Stimulated activated CD4-positive, alpha-beta T cell treated with anti-CD3 and anti-CD28 coated beads, Interleukin-4, amount 100 ng/mL, for 1 hour (primary cell): ENCODE results near the gene C22orf31.
"Not testable (repeated sequence)": the region's sequence is repeated elsewhere in the genome, so short reads cannot be mapped to it uniquely, and the experiment has no call there.

Experiments
- DNase-seq: peaks from one replicate; pipeline ENCODE4 v3.0.0-alpha.2; 2020

Gene C22orf31

GRCh38 chr22:29061773-29062172, at the start of gene C22orf31:
C22orf31 (minus strand) TSS chr22:29061831; CDS start chr22:29061792, 39 bp downstream.
- no peak for DNase-seq

- no peak for DNase-seq
Measured at GRCh38 chr22:29110946-29111345, 49.3 kb upstream of the C22orf31 start.

GRCh38 chr22:29109822-29110221, 48.2 kb upstream of the C22orf31 start:
- DNase-seq, result no peak

GRCh38 chr22:29108137-29108536, 46.5 kb upstream of the C22orf31 start:
- DNase-seq, result no peak

GRCh38 chr22:29106839-29107238, 45.2 kb upstream of the C22orf31 start:
- DNase-seq, result no peak

- no peak for DNase-seq
Measured at GRCh38 chr22:29105468-29105867, 43.8 kb upstream of the C22orf31 start.

GRCh38 chr22:29103121-29103520, 41.5 kb upstream of the C22orf31 start:
- DNase-seq, result no peak

- DNase-seq, result no peak
Measured at GRCh38 chr22:29102300-29102699, 40.7 kb upstream of the C22orf31 start.

GRCh38 chr22:29098296-29098695, 36.7 kb upstream of the C22orf31 start:
- DNase-seq, result no peak

GRCh38 chr22:29096736-29097669, 35.4 kb upstream of the C22orf31 start:
- DNase-seq, result no peak

- no peak for DNase-seq
Measured at GRCh38 chr22:29095459-29095858, 33.8 kb upstream of the C22orf31 start.

- DNase-seq, result no peak
Measured at GRCh38 chr22:29093501-29094300, 32.1 kb upstream of the C22orf31 start.

GRCh38 chr22:29093030-29093429, 31.4 kb upstream of the C22orf31 start:
- DNase-seq, result no peak

GRCh38 chr22:29092243-29092642, 30.6 kb upstream of the C22orf31 start:
- no peak for DNase-seq

GRCh38 chr22:29090039-29090438, 28.4 kb upstream of the C22orf31 start:
- no peak for DNase-seq

- DNase-seq, result no peak
Measured at GRCh38 chr22:29089507-29089906, 27.9 kb upstream of the C22orf31 start.

- no peak for DNase-seq
Measured at GRCh38 chr22:29088809-29089208, 27.2 kb upstream of the C22orf31 start.

GRCh38 chr22:29087012-29087411, 25.4 kb upstream of the C22orf31 start:
- no peak for DNase-seq

- DNase-seq, result no peak
Measured at GRCh38 chr22:29083933-29084591, 22.4 kb upstream of the C22orf31 start.

- not testable (repeated sequence) for DNase-seq
Measured at GRCh38 chr22:29083576-29083932, 21.9 kb upstream of the C22orf31 start.

GRCh38 chr22:29082826-29083545, 21.4 kb upstream of the C22orf31 start:
- DNase-seq, result no peak

- no peak for DNase-seq
Measured at GRCh38 chr22:29081517-29082236, 20.0 kb upstream of the C22orf31 start.
